A549 (cell line): ENCODE data around the gene PPP4C. TPM values are rescaled to one million over a fixed set of nuclear protein-coding genes. Genes with fewer than 3 reads are reported as not detected.
A peak's percentile ranks its signal among the peaks of the same experiment; 100 is the strongest.

Source experiments
- ATAC-seq, 2 experiments: fragments of 200-7000 bp in 1 of 2; fragments of >200 bp in 1 of 2; cut with Nextera tagmentation in 1 of 2; cut with Tn5 transposase in 1 of 2; 3 replicates each; pipeline versions ENCODE4 v1.8.0 to v1.9.1; 2018 to 2020; ENCODE audit warnings: mild to moderate bottlenecking in 1 of 2, moderate library complexity in 1 of 2
- CTCF ChIA-PET: fragments of 300-600 bp; sonication (Branson Sonifier 250); formaldehyde crosslinking; extraction: SDS; loops from one replicate; lab custom pipeline; 2021; ENCODE audit warnings: antibody characterized with exemption, inconsistent platforms; lab: Yijun Ruan, JAX
- POLR2A ChIA-PET: fragments of 350-600 bp; formaldehyde crosslinking; extraction: SDS; loops from one replicate; lab custom pipeline; 2021; ENCODE audit warnings: antibody characterized with exemption, inconsistent platforms; lab: Yijun Ruan, JAX
- DNase-seq, 2 experiments: peaks; one replicate each; pipeline versions ENCODE4 v3.0.0 to v3.0.0-alpha.2; 2011 to 2016; ENCODE audit warnings: low read depth in 1 of 2, low spot score in 1 of 2
- FAIRE-seq: peaks from 2 replicates; lab custom pipeline; 2011; peaks lifted over from hg19 to GRCh38; lab: Jason Lieb, UNC
- H3K27ac ChIP-seq, 2 experiments: fragments of >200 bp; sonication (Bioruptor Twin); formaldehyde crosslinking; 3 replicates each; pipeline ENCODE4 v1.5.1; 2016 to 2017
- H3K4me1 ChIP-seq: fragments of >200 bp; sonication (Bioruptor Twin); formaldehyde crosslinking; 3 replicates; pipeline ENCODE4 v1.6.1; 2016
- H3K4me2 ChIP-seq: fragments of >200 bp; sonication (Bioruptor Twin); formaldehyde crosslinking; 3 replicates; pipeline ENCODE4 v1.6.1; 2016
- H3K4me3 ChIP-seq: fragments of >200 bp; sonication (Bioruptor Twin); formaldehyde crosslinking; 3 replicates; pipeline ENCODE4 v1.5.1; 2016
- H3K9me3 ChIP-seq: fragments of >200 bp; sonication (Bioruptor Twin); formaldehyde crosslinking; 3 replicates; pipeline ENCODE4 v1.6.1; 2016
- CBX8 ChIP-seq: fragments of 200-600 bp; sonication (generic); IDR thresholded peaks from 2 replicates; pipeline ENCODE4 v1.6.1; 2016
- CHD2 ChIP-seq: fragments of 150-350 bp; IDR thresholded peaks from 2 replicates; pipeline ENCODE4 v1.6.1; 2014; ENCODE audit warnings: low read length; ENCODE audit not compliant: partially characterized antibody
- EHF ChIP-seq: fragments of 250-450 bp; sonication (Bioruptor Pico); IDR thresholded peaks from 2 replicates; pipeline ENCODE4 v1.5.0; 2020; ENCODE audit warnings: mild to moderate bottlenecking
- EHMT2 ChIP-seq: fragments of 200-600 bp; sonication (generic); IDR thresholded peaks from 2 replicates; pipeline ENCODE4 v1.6.1; 2016; ENCODE audit warnings: antibody characterized with exemption, low read depth, mild to moderate bottlenecking, moderate library complexity
- EP300 ChIP-seq, 2 experiments: fragments of >200 bp; sonication (Bioruptor Twin); formaldehyde crosslinking; IDR thresholded peaks; 2 replicates in 1 of 2; 3 replicates in 1 of 2; pipeline ENCODE4 v1.6.1; 2016 to 2017
- FOSB ChIP-seq: fragments of 250-450 bp; sonication (Bioruptor Pico); IDR thresholded peaks from 2 replicates; pipeline ENCODE4 v1.5.0; 2020; ENCODE audit warnings: mild to moderate bottlenecking, moderate library complexity
- FOSL2 ChIP-seq, 2 experiments: fragments of 450-650 bp in 1 of 2; fragments of >200 bp in 1 of 2; sonication (Bioruptor Twin) in 1 of 2; formaldehyde crosslinking; IDR thresholded peaks; 2 replicates each; pipeline versions ENCODE4 v1.5.0 to v1.6.1; 2016 to 2020; ENCODE audit warnings: mild to moderate bottlenecking in 1 of 2, moderate library complexity in 1 of 2
- GATA3 ChIP-seq: IDR thresholded peaks from 2 replicates; pipeline ENCODE4 v1.6.1; 2012; ENCODE audit warnings: borderline replicate concordance
- HDAC2 ChIP-seq: fragments of 200-600 bp; sonication (generic); IDR thresholded peaks from 2 replicates; pipeline ENCODE4 v1.6.1; 2016
- HEYL ChIP-seq: fragments of 250-450 bp; sonication (Bioruptor Pico); IDR thresholded peaks from 2 replicates; pipeline ENCODE4 v1.8.0; 2021; ENCODE audit warnings: mild to moderate bottlenecking, moderate library complexity
- HOXA7 ChIP-seq: fragments of 250-450 bp; sonication (Bioruptor Pico); IDR thresholded peaks from 2 replicates; pipeline ENCODE4 v1.5.0; 2020; ENCODE audit warnings: mild to moderate bottlenecking, moderate library complexity
- HOXB13 ChIP-seq: fragments of 250-450 bp; sonication (Bioruptor Pico); IDR thresholded peaks from 2 replicates; pipeline ENCODE4 v1.5.0; 2020; ENCODE audit warnings: low read depth, mild to moderate bottlenecking, moderate library complexity
- HOXB5 ChIP-seq: fragments of 250-450 bp; sonication (Bioruptor Pico); IDR thresholded peaks from 2 replicates; pipeline ENCODE4 v1.5.0; 2020; ENCODE audit warnings: mild to moderate bottlenecking, moderate library complexity
- JUN ChIP-seq, 2 experiments: fragments of >200 bp; sonication (Bioruptor Twin); formaldehyde crosslinking; IDR thresholded peaks; 2 replicates in 1 of 2; 3 replicates in 1 of 2; pipeline ENCODE4 v1.6.1; 2016 to 2017
- JUNB ChIP-seq: fragments of >200 bp; sonication (Bioruptor Twin); formaldehyde crosslinking; IDR thresholded peaks from 2 replicates; pipeline ENCODE4 v1.6.1; 2016
- MAZ ChIP-seq: fragments of 150-350 bp; IDR thresholded peaks from 2 replicates; pipeline ENCODE4 v1.6.1; 2014; ENCODE audit warnings: antibody characterized with exemption, low read depth, low read length, borderline replicate concordance
- MYC ChIP-seq: IDR thresholded peaks from 2 replicates; pipeline ENCODE4 v1.6.1; 2012; ENCODE audit warnings: mild to moderate bottlenecking, inconsistent platforms, low read length, improper control_type of control experiment, borderline replicate concordance
- PHF8 ChIP-seq: fragments of 200-600 bp; sonication (generic); IDR thresholded peaks from 2 replicates; pipeline ENCODE4 v1.6.1; 2016; ENCODE audit warnings: low read depth, mild to moderate bottlenecking, antibody characterized with exemption, moderate library complexity, borderline replicate concordance
- POLR2A ChIP-seq: IDR thresholded peaks from 2 replicates; pipeline ENCODE4 v1.6.1; 2012; ENCODE audit warnings: mild to moderate bottlenecking, low read length
- POLR2AphosphoS2 ChIP-seq: conservative IDR thresholded peaks from 2 replicates; pipeline ENCODE4 v1.6.1; 2012; ENCODE audit warnings: low read length, improper control_type of control experiment, inconsistent platforms
- RCOR1 ChIP-seq: fragments of 150-350 bp; IDR thresholded peaks from 2 replicates; pipeline ENCODE4 v1.6.1; 2014; ENCODE audit warnings: antibody characterized with exemption, low read length, low read depth
- SMC3 ChIP-seq: fragments of >200 bp; sonication (Bioruptor Twin); formaldehyde crosslinking; IDR thresholded peaks from 3 replicates; pipeline ENCODE4 v1.6.1; 2018; ENCODE audit warnings: inconsistent platforms
- TFCP2L1 ChIP-seq: fragments of 250-450 bp; sonication (Bioruptor Pico); IDR thresholded peaks from 2 replicates; pipeline ENCODE4 v1.5.0; 2021; ENCODE audit warnings: mild to moderate bottlenecking
- ZSCAN20 ChIP-seq: fragments of 250-450 bp; sonication (Bioruptor Pico); IDR thresholded peaks from 2 replicates; pipeline ENCODE4 v1.8.0; 2022; ENCODE audit warnings: mild to moderate bottlenecking, moderate library complexity
- WGBS: methylation state at CpG from one replicate; pipeline ENCODE4 v1.1.6; 2017; ENCODE audit errors: missing lambda C conversion rate; 5-methylcytosine and 5-hydroxymethylcytosine counted together
- polyA plus RNA-seq, 4 experiments: library from polyadenylated mRNA; depleted of rRNA in 3 of 4; stranded (reverse); fragments of >200 nt; fragmentation: RNase III in 1 of 4; extraction: RNeasy Plus Mini Kit Qiagen cat#74134 plus additional on column Dnase treatment in 1 of 4; gene quantifications; 2 replicates in 3 of 4; 3 replicates in 1 of 4; pipeline ENCODE4 v1.2.3, GENCODE V29; 2011 to 2017
- TF ChIP-seq, protein P1 (sequence below): fragments of 450-650 bp; IDR thresholded peaks from 2 replicates; pipeline ENCODE4 v1.6.1; 2014; ENCODE audit warnings: antibody characterized with exemption
- TF ChIP-seq, protein P2 (sequence below): fragments of 200-600 bp; sonication (generic); IDR thresholded peaks from 2 replicates; pipeline ENCODE4 v1.6.1; 2016; ENCODE audit warnings: antibody characterized with exemption, mild to moderate bottlenecking, moderate library complexity

The PPP4C gene
- polyA plus RNA-seq, 2 of the 4 experiments (the other 2 are of a cell fraction) = 102 to 115 TPM

DNA sequence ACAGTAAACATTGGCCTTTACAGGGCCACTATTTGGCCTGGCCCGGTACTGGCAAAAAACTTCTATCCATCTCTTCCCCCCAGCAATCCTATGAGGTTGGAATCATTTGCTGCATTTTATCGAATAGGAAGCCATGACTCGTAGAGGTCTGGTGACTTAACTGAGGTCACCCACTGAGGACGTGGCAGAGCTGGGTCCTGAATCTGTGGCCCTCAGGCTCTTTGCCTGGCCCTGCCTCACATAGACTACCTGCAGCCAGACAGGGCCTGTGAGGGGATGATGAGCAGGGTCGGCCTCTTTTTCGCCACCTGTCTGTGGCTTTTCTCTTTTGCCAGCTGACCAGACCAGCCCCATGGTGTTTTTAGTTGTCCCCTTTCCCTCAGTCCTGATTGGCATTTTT is 1.9 kb downstream of the PPP4C start (continued):
- TF ChIP-seq HDAC2 (no peak), EHF (CRISPR knock-in tag) (no peak), SMC3 (no peak), JUN (IDR thresholded peaks at IDR 0.05) (no peak)
- TF ChIP-seq, protein P1, sequence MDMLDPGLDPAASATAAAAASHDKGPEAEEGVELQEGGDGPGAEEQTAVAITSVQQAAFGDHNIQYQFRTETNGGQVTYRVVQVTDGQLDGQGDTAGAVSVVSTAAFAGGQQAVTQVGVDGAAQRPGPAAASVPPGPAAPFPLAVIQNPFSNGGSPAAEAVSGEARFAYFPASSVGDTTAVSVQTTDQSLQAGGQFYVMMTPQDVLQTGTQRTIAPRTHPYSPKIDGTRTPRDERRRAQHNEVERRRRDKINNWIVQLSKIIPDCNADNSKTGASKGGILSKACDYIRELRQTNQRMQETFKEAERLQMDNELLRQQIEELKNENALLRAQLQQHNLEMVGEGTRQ = no peak

DNA sequence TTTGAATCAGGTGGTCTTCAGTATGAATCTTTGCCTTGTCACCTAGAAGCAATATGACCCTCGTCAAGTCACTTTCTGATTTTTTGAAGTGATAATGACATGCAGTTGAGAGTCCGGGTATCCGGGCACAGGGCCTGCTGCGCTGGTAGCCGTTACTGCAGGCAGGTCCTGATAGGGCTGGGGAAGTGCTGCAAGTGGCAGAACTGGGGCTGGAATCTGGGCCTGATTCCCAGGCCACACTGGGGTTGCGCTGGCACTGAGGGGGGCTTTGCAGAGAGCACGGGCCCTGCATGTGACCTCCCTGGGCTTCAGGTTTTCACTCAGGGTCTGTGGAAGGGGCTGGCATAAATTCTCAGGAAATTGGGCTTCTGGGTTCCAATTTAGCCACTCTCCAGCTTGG is 3.0 kb downstream of the PPP4C start:
- CTCF ChIA-PET = interaction anchor here (0.6 to 10.3 kb wide), 6 partner anchors 9 to 259 kb away, joined by 3 to 143 read pairs (median 4); partner anchors contain the start of genes ALDOA and TBX6
- no peak overlapping the region for H3K4me2 ChIP-seq
- no peak for TF ChIP-seq HOXA7 (CRISPR knock-in tag)
- TF ChIP-seq EP300 (IDR thresholded peaks at IDR 0.05) = no peak
- TF ChIP-seq ZSCAN20 (CRISPR knock-in tag) = no peak
- TF ChIP-seq MAZ = no peak
- no peak for TF ChIP-seq PHF8
- TF ChIP-seq POLR2AphosphoS2 = no peak
- TF ChIP-seq EHF (CRISPR knock-in tag) = no peak
- H3K4me1 ChIP-seq = peaks cover 21% of the 10 kb centered on the region
- DNase-seq (no peak), ATAC-seq (no peak), FAIRE-seq (no peak)
- no peak overlapping the region for H3K27ac ChIP-seq
- POLR2A ChIA-PET = interaction anchor here (0.6 to 1.0 kb wide), 2 partner anchors 13 to 28 kb away, joined by 3 to 4 read pairs; partner anchors contain the start of gene ALDOA
- no peaks in the 10 kb centered on the region for H3K9me3 ChIP-seq
- H3K4me3 ChIP-seq = no peak overlapping the region
- 88% methylated on average over 5 of the region's 7 CpGs for WGBS

DNA sequence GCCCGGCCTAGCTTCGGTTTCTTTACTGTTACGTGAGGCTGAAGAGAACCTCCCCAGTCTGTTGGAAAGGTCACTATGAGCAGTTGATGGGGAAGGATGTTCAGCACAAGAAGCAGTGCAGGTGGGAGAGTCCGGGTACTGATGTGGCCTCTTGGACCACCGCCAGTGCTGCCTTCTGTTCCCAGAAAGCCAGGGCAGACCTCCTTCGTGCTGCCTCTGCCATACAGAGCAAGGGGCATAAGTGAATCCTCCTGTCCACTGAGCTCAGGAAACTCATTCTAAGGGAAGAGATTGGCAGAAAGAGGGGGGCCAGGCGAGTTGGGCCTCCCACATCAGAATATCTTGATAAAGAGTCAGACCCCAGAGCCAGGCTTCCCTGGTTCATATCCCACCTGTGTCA is 3.7 kb downstream of the PPP4C start:
- no peak for TF ChIP-seq HOXB13
- TF ChIP-seq EHMT2 = no peak
- ChIA-PET POLR2A (no interaction called here), CTCF (interaction anchor here (0.6 to 10.3 kb wide), 4 partner anchors 12 to 38 kb away, joined by 4 to 143 read pairs (median 26); partner anchors contain the start of genes ALDOA and TBX6)
- WGBS = 95% methylated on average over 7 of the region's 7 CpGs
- FAIRE-seq (no peak), ATAC-seq (no peak), DNase-seq (no peak)
- no peak overlapping the region for H3K4me3 ChIP-seq
- H3K4me1 ChIP-seq = peaks cover 21% of the 10 kb centered on the region
- H3K9me3 ChIP-seq = no peaks in the 10 kb centered on the region
- H3K27ac ChIP-seq = no peak overlapping the region
- H3K4me2 ChIP-seq = no peak overlapping the region

DNA sequence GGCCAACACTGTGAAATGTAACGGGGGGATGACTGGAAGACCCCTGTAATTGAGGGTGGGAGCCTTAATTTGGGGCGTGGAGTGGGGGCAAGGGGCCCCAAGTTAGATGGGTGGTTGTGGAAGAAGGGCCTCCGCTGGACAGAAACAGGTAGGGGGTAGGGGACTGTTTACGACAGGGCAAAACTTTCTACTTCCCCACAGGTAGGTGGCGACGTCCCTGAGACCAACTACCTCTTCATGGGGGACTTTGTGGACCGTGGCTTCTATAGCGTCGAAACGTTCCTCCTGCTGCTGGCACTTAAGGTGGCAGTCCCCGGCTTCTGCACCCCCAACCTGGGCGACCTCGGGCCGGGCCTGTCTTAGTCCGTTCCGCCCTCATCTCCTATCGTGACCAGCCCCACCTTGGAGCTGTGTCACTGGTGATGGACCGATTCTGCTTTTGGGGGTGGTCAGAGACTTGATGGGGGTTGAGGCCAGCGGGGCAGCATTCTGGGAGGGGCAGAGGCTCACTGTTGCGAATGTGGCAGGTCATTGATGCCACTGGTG is 6.8 kb downstream of the PPP4C start:
- Histone ChIP-seq H3K4me2 (no peak overlapping the region), H3K4me3 (no peak overlapping the region), H3K4me1 (peaks cover 13% of the 10 kb centered on the region), H3K9me3 (no peaks in the 10 kb centered on the region), H3K27ac (no peak overlapping the region)
- FAIRE-seq = no peak
- TF ChIP-seq, protein P2, sequence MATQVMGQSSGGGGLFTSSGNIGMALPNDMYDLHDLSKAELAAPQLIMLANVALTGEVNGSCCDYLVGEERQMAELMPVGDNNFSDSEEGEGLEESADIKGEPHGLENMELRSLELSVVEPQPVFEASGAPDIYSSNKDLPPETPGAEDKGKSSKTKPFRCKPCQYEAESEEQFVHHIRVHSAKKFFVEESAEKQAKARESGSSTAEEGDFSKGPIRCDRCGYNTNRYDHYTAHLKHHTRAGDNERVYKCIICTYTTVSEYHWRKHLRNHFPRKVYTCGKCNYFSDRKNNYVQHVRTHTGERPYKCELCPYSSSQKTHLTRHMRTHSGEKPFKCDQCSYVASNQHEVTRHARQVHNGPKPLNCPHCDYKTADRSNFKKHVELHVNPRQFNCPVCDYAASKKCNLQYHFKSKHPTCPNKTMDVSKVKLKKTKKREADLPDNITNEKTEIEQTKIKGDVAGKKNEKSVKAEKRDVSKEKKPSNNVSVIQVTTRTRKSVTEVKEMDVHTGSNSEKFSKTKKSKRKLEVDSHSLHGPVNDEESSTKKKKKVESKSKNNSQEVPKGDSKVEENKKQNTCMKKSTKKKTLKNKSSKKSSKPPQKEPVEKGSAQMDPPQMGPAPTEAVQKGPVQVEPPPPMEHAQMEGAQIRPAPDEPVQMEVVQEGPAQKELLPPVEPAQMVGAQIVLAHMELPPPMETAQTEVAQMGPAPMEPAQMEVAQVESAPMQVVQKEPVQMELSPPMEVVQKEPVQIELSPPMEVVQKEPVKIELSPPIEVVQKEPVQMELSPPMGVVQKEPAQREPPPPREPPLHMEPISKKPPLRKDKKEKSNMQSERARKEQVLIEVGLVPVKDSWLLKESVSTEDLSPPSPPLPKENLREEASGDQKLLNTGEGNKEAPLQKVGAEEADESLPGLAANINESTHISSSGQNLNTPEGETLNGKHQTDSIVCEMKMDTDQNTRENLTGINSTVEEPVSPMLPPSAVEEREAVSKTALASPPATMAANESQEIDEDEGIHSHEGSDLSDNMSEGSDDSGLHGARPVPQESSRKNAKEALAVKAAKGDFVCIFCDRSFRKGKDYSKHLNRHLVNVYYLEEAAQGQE = no peak
- TF ChIP-seq TFCP2L1 (CRISPR knock-in tag) = no peak
- no peak for TF ChIP-seq HOXB5
- no peak for TF ChIP-seq HEYL (CRISPR knock-in tag)
- no peak for TF ChIP-seq CHD2
- no peak for TF ChIP-seq POLR2A
- no peak for TF ChIP-seq RCOR1
- no peak for TF ChIP-seq JUNB
- TF ChIP-seq FOSB = no peak
- no peak for TF ChIP-seq CBX8
- TF ChIP-seq FOSL2 (IDR thresholded peaks at IDR 0.05) = no peak
- TF ChIP-seq FOSL2 (CRISPR knock-in tag; IDR thresholded peaks at IDR 0.05) = no peak
- no peak for TF ChIP-seq GATA3
- no peak for TF ChIP-seq MYC
- POLR2A ChIA-PET = interaction anchor here (0.8 kb wide), 1 partner anchor 17 kb away, joined by 3 read pairs; the partner anchor contains the start of gene ALDOA
- peak; percentile 22 to 31; a peak in 2 of 6 replicates for ATAC-seq
- DNase-seq = no peak
- CTCF ChIA-PET = interaction anchor here (0.7 to 10.3 kb wide), 5 partner anchors 9 to 51 kb away, joined by 3 to 143 read pairs (median 3); partner anchors contain the start of genes ALDOA and TBX6
- 87% methylated on average over 18 of the region's 20 CpGs for WGBS
